Transverse colon (tissue), 4 donors: Measurements from ENCODE around the gene SMAD6. TPM values are rescaled to one million over a fixed set of nuclear protein-coding genes. Genes with fewer than 3 reads are reported as not detected.

Experiments
- DNase-seq: peaks from one replicate; pipeline ENCODE4 v3.0.0-alpha.2; 2019
- H3K27ac ChIP-seq, 4 donors: fragments of 200-600 bp; sonication (generic); 2 replicates each; pipeline ENCODE4 v1.5.1; 2016 to 2018; ENCODE audit warnings: inconsistent platforms in 4 of 4
- H3K27me3 ChIP-seq: fragments of 200-600 bp; sonication (generic); 2 replicates; pipeline ENCODE4 v1.5.1; 2017; ENCODE audit warnings: inconsistent platforms
- H3K36me3 ChIP-seq, 4 donors: fragments of 200-600 bp; sonication (generic); 2 replicates each; pipeline ENCODE4 v1.5.1; 2017 to 2019; ENCODE audit warnings: inconsistent platforms in 4 of 4
- H3K4me1 ChIP-seq, 4 donors: fragments of 200-600 bp; sonication (generic); 2 replicates each; pipeline ENCODE4 v1.5.1; 2017 to 2020; ENCODE audit warnings: inconsistent platforms in 4 of 4
- H3K4me3 ChIP-seq, 4 donors: fragments of 200-600 bp; sonication (generic); 1 replicate in 1 of 4; 2 replicates in 3 of 4; pipeline versions ENCODE4 v1.5.1 to v1.6.1; 2017 to 2019; ENCODE audit warnings: inconsistent platforms in 4 of 4
- H3K9me3 ChIP-seq, 2 donors: fragments of 200-600 bp; sonication (generic); 2 replicates each; pipeline ENCODE4 v1.5.1; 2017 to 2019; ENCODE audit warnings: inconsistent platforms in 2 of 2
- EP300 ChIP-seq: sonication (generic); formaldehyde crosslinking; IDR thresholded peaks from one replicate; pipeline ENCODE4 v1.6.1; 2017; ENCODE audit warnings: antibody characterized with exemption, low read depth
- POLR2A ChIP-seq: fragments of 450-650 bp; IDR thresholded peaks from one replicate; pipeline ENCODE4 v1.6.1; 2016; ENCODE audit warnings: antibody characterized with exemption, mild to moderate bottlenecking, moderate library complexity
- POLR2AphosphoS5 ChIP-seq, 3 donors: sonication (generic); formaldehyde crosslinking; IDR thresholded peaks; one replicate each; pipeline ENCODE4 v1.6.1; 2016; ENCODE audit warnings: antibody characterized with exemption in 3 of 3
- WGBS, 2 donors: methylation state at CpG; one replicate each; pipeline ENCODE4 v1.1.5; 2018; ENCODE audit warnings: low coverage in 1 of 2; 5-methylcytosine and 5-hydroxymethylcytosine counted together
- in situ Hi-C, 4 donors: fragments of 200-750 bp; cut with MboI; loops; one replicate each; pipeline versions ENCODE4 v1.15.0 to v1.15.1; 2017; ENCODE audit warnings: low sequenced_read_pairs in 3 of 4, low pct_ligation_motif_present in 1 of 4, low pct_unique_long_range_greater_than_20kb in 1 of 4
- intact Hi-C: fragments of 100-400 bp; cut with DNase I; formaldehyde crosslinking; loops from one replicate; pipeline ENCODE4 v1.15.1; 2023; ENCODE audit warnings: low total_unique reads
- total RNA-seq, 4 donors: library from RNA; depleted of rRNA; stranded (reverse); fragments of >200 nt; gene quantifications; one replicate each; pipeline ENCODE4 v1.1.0, GENCODE V29; 2016
- TF ChIP-seq, protein P1 (sequence below), 5 experiments: fragments of 200-600 bp in 3 of 5; fragments of 450-650 bp in 2 of 5; sonication (generic) in 3 of 5; IDR thresholded peaks; 1 replicate in 2 of 5; 2 replicates in 3 of 5; pipeline ENCODE4 v1.5.1; 2016 to 2017; ENCODE audit warnings: antibody characterized with exemption in 5 of 5, inconsistent platforms in 3 of 5, mild to moderate bottlenecking in 2 of 5, moderate library complexity in 1 of 5

The SMAD6 gene
- total RNA-seq, 4 donors from 2014 or later = 6.7 to 214 (median 9.3) TPM

DNA sequence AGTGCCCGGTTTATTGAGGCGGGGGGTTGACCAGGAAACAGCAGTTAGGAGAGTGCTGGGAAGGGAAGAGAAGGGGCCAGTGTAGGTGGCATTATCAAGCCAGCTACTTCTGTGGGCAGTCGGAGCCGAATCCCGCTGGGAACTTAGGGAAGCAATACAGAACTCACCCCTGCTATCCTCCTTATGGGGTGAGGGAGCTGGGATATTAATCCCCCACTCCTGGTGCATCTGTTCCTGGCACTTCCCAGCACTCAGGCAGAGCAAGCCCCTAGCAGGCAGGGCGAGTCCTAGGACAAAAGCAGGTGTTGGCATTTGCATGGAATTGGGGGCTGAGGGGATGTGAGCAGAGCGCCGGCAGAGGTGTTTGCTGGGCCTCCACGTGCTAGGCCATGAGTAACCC lies 48.6 kb downstream of the SMAD6 start:
- no peak for DNase-seq
- H3K27me3 ChIP-seq = no peaks in the 10 kb centered on the region
- H3K27ac ChIP-seq = no peak overlapping the region
- TF ChIP-seq, protein P1, sequence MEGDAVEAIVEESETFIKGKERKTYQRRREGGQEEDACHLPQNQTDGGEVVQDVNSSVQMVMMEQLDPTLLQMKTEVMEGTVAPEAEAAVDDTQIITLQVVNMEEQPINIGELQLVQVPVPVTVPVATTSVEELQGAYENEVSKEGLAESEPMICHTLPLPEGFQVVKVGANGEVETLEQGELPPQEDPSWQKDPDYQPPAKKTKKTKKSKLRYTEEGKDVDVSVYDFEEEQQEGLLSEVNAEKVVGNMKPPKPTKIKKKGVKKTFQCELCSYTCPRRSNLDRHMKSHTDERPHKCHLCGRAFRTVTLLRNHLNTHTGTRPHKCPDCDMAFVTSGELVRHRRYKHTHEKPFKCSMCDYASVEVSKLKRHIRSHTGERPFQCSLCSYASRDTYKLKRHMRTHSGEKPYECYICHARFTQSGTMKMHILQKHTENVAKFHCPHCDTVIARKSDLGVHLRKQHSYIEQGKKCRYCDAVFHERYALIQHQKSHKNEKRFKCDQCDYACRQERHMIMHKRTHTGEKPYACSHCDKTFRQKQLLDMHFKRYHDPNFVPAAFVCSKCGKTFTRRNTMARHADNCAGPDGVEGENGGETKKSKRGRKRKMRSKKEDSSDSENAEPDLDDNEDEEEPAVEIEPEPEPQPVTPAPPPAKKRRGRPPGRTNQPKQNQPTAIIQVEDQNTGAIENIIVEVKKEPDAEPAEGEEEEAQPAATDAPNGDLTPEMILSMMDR (IDR thresholded peaks at IDR 0.05) = no peak
- TF ChIP-seq EP300 (no peak), POLR2AphosphoS5 (IDR thresholded peaks at IDR 0.05) (no peak)
- no peaks in the 10 kb centered on the region for H3K9me3 ChIP-seq
- peaks cover 0 to 3% (median 0%) of the 10 kb centered on the region in 4 donors for H3K36me3 ChIP-seq
- in situ Hi-C loops (loop anchor here in 1 of 4 donors (25.0 kb wide), 1 partner anchor 138 kb away; no protein-coding TSS in a partner anchor), intact Hi-C loops (no loop called here)
- WGBS, 2 donors = 92% methylated on average over 9 of the region's 9 CpGs; no CpG with 5 or more reads in 1 of the 2 donors
- peaks cover 0 to 21% (median 5%) of the 10 kb centered on the region in 4 donors for H3K4me1 ChIP-seq
- no peak overlapping the region for H3K4me3 ChIP-seq

DNA sequence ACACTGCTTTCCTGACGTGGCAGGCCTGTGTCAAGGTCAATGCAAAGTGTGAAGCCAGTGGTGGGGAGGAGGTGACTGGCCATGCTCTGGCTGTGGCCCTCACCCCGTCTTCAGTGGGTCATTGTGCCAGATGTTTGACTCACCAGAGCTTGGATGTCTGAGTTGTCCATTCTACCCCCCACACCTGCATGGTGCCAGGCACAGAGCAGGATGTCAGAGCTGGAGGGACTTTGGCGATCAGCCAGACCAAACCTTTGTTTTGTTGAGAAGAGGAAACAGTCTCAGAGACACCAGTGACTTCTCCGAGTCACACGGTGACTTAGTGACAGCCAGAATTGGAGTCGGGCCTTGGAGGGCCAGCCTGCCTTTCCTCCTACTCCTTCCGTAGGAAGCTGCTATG lies 49.5 kb downstream of the SMAD6 start:
- TF ChIP-seq, protein P1 (IDR thresholded peaks at IDR 0.05) = no peak
- TF ChIP-seq EP300 (no peak), POLR2A (no peak), POLR2AphosphoS5 (IDR thresholded peaks at IDR 0.05) (no peak)
- in situ Hi-C loops (loop anchor here in 1 of 4 donors (25.0 kb wide), 1 partner anchor 139 kb away; no protein-coding TSS in a partner anchor), intact Hi-C loops (no loop called here)
- Histone ChIP-seq H3K27ac (no peak overlapping the region), H3K36me3 (peaks cover 0 to 3% (median 0%) of the 10 kb centered on the region in 4 donors), H3K27me3 (no peaks in the 10 kb centered on the region), H3K9me3 (no peaks in the 10 kb centered on the region), H3K4me1 (peaks cover 0 to 21% (median 5%) of the 10 kb centered on the region in 4 donors), H3K4me3 (no peak overlapping the region)
- no peak for DNase-seq
- WGBS, 2 donors = 33 to 39% methylated on average over 2 to 7 of the region's 7 CpGs

DNA sequence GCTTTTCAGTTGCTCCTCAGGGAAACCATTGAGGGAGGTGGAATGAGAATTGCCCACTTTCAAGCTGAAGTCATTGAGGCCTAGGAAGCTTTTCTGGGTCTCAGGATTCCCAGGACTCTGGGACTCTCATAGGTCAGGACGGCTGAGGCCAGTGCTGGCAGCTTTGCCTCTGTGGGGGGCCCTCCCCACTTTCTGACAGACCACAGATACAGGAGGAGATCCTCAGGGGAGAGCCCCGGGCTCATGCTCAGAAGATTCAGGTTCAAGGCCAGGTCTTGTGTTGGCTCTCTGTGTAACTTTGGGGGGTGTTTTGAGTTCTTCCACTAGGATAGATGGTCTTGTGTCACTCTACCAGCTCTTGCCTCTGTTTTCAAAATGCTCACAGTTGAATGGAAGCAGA lies 50.0 kb downstream of the SMAD6 start:
- Histone ChIP-seq H3K4me1 (peaks cover 0 to 21% (median 5%) of the 10 kb centered on the region in 4 donors), H3K27me3 (no peaks in the 10 kb centered on the region), H3K27ac (no peak overlapping the region), H3K36me3 (peaks cover 0 to 3% (median 0%) of the 10 kb centered on the region in 4 donors), H3K9me3 (no peaks in the 10 kb centered on the region), H3K4me3 (no peak overlapping the region)
- no peak for TF ChIP-seq POLR2A
- TF ChIP-seq EP300 = no peak
- TF ChIP-seq, protein P1 (IDR thresholded peaks at IDR 0.05) = no peak
- TF ChIP-seq POLR2AphosphoS5 (IDR thresholded peaks at IDR 0.05) = no peak
- in situ Hi-C loops (loop anchor here in 1 of 4 donors (25.0 kb wide), 1 partner anchor 140 kb away; no protein-coding TSS in a partner anchor), intact Hi-C loops (no loop called here)
- DNase-seq = no peak
- WGBS, 2 donors = 65% methylated on average over 2 of the region's 2 CpGs; no CpG with 5 or more reads in 1 of the 2 donors

DNA sequence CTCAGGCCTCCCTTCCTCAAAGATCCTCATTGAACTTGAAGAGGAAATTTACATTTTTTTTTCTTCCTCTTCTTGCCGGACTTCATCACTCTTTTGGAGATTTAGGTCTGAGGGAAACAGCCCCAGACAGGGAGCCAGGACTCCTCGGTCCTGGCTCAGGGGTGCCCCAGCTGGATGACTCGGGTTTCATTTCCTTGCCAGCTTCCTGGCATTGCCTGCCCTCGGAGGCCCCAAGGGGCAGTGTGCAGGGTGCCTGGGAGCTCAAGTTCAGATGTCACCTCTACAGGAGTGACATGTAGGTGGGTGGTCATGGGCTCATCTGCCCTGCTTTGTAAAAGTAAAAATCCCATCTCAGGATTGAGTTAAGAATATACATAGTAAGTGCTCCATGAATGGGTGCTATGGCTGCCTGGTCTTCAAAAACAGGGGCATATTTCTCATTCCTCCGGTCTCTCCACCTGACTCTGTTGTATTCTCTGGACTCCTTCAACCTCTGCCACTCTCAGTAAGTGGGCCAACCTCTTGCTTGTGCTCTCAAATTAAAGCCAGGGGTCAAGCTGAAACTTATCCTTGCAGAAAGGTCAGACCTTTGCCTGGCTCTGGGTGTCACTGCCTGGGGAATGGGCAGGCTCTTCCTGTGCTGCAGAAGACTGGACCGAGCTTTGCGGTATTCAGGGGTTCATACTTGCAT lies 51.8 kb downstream of the SMAD6 start:
- no peak overlapping the region for H3K27ac ChIP-seq
- no peak for DNase-seq
- in situ Hi-C loops (loop anchor here in 1 of 4 donors (25.0 kb wide), 1 partner anchor 142 kb away; no protein-coding TSS in a partner anchor), intact Hi-C loops (no loop called here)
- 75% methylated on average over 7 of the region's 7 CpGs; no CpG with 5 or more reads in 1 of the 2 donors for WGBS, 2 donors
- H3K4me1 ChIP-seq = peaks cover 0 to 9% (median 2%) of the 10 kb centered on the region in 4 donors
- H3K4me3 ChIP-seq = no peak overlapping the region
- H3K9me3 ChIP-seq = no peaks in the 10 kb centered on the region
- TF ChIP-seq, protein P1 (IDR thresholded peaks at IDR 0.05) = no peak
- TF ChIP-seq EP300 (no peak), POLR2AphosphoS5 (IDR thresholded peaks at IDR 0.05) (no peak)
- H3K36me3 ChIP-seq = peaks cover 0 to 3% (median 0%) of the 10 kb centered on the region in 4 donors
- H3K27me3 ChIP-seq = no peaks in the 10 kb centered on the region
